ENCODE measurements around the gene CA10.

DNA sequence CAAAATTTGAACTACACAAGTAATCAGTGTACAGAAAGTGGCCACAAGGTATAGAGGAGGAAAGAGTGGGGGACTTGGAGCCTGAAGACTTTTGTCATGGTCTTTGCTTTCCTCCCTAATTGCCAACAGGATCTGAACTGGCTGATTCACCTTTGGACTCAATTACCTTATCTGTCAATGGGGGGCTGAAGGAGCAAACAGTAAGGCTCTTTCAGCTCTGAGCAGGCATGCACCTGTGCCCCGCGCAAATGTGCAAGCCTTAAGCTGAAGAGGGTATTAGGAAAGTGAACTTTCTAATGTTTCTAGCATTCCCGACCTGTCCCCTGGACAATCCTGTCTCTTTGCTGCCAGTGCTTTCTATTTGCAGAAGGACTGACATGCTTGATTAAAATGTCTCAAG, 302.7 kb downstream of the CA10 start:
- TF ChIP-seq, protein P1, sequence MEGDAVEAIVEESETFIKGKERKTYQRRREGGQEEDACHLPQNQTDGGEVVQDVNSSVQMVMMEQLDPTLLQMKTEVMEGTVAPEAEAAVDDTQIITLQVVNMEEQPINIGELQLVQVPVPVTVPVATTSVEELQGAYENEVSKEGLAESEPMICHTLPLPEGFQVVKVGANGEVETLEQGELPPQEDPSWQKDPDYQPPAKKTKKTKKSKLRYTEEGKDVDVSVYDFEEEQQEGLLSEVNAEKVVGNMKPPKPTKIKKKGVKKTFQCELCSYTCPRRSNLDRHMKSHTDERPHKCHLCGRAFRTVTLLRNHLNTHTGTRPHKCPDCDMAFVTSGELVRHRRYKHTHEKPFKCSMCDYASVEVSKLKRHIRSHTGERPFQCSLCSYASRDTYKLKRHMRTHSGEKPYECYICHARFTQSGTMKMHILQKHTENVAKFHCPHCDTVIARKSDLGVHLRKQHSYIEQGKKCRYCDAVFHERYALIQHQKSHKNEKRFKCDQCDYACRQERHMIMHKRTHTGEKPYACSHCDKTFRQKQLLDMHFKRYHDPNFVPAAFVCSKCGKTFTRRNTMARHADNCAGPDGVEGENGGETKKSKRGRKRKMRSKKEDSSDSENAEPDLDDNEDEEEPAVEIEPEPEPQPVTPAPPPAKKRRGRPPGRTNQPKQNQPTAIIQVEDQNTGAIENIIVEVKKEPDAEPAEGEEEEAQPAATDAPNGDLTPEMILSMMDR (IDR thresholded peaks at IDR 0.05) = no peak
- TF ChIP-seq POLR2A (IDR thresholded peaks at IDR 0.05) = no peak
